Thyroid gland (tissue), 4 donors: ENCODE data around the gene GPR157. TPM values are rescaled to one million over a fixed set of nuclear protein-coding genes. Genes with fewer than 3 reads are reported as not detected.

ENCODE experiments used
- DNase-seq, 2 donors: peaks; one replicate each; pipeline ENCODE4 v3.0.0-alpha.2; 2019
- H3K27ac ChIP-seq, 3 donors: fragments of 200-600 bp; sonication (generic); 1 replicate in 2 of 3; 2 replicates in 1 of 3; pipeline ENCODE4 v1.5.1; 2016 to 2019; ENCODE audit warnings: mild to moderate bottlenecking in 1 of 3, moderate library complexity in 1 of 3
- H3K27me3 ChIP-seq: fragments of 200-600 bp; sonication (generic); one replicate; pipeline ENCODE4 v1.5.1; 2019
- H3K36me3 ChIP-seq, 2 donors: fragments of 200-600 bp; sonication (generic); one replicate each; pipeline ENCODE4 v1.5.1; 2016 to 2019
- H3K4me1 ChIP-seq, 2 donors: fragments of 200-600 bp; sonication (generic); one replicate each; pipeline ENCODE4 v1.5.1; 2017 to 2019
- H3K4me3 ChIP-seq, 3 donors: fragments of 200-600 bp; sonication (generic); replicated peaks in 1 of 3; 1 replicate in 2 of 3; 2 replicates in 1 of 3; pipeline ENCODE4 v1.5.1; 2016; ENCODE audit warnings: mild to moderate bottlenecking in 1 of 3
- H3K9me3 ChIP-seq: fragments of 200-600 bp; sonication (generic); one replicate; pipeline ENCODE4 v1.5.1; 2017
- POLR2A ChIP-seq, 2 donors: fragments of 450-650 bp; IDR thresholded peaks; one replicate each; pipeline ENCODE4 v1.6.1; 2017; ENCODE audit warnings: antibody characterized with exemption in 2 of 2, mild to moderate bottlenecking in 2 of 2, moderate library complexity in 1 of 2
- WGBS, 2 donors: methylation state at CpG; one replicate each; pipeline ENCODE4 v1.1.5; 2017; 5-methylcytosine and 5-hydroxymethylcytosine counted together
- intact Hi-C: fragments of 100-400 bp; cut with DNase I; formaldehyde crosslinking; loops from one replicate; pipeline ENCODE4 v1.15.1; 2023
- total RNA-seq, 4 donors: library from RNA; depleted of rRNA; stranded (reverse); fragments of >200 nt; gene quantifications; one replicate each; pipeline ENCODE4 v1.2.3, GENCODE V29; 2016
- TF ChIP-seq, protein P1 (sequence below), 6 experiments: fragments of 200-600 bp in 3 of 6; fragments of 450-650 bp in 3 of 6; sonication (generic) in 3 of 6; IDR thresholded peaks; one replicate each; pipeline ENCODE4 v1.5.1; 2016 to 2019; ENCODE audit warnings: antibody characterized with exemption in 6 of 6, mild to moderate bottlenecking in 2 of 6, inconsistent platforms in 1 of 6, moderate library complexity in 1 of 6

The GPR157 gene
- total RNA-seq, 4 donors from 2014 or later, result 5.6 to 10.4 (median 7.3) TPM

- intact Hi-C loops, result no loop called here
- 84 to 90% methylated on average over 5 of the region's 5 CpGs for WGBS, 2 donors
These were observed 13.3 kb downstream of the GPR157 start for GRCh38 chr1:9115351-9116205.

DNA sequence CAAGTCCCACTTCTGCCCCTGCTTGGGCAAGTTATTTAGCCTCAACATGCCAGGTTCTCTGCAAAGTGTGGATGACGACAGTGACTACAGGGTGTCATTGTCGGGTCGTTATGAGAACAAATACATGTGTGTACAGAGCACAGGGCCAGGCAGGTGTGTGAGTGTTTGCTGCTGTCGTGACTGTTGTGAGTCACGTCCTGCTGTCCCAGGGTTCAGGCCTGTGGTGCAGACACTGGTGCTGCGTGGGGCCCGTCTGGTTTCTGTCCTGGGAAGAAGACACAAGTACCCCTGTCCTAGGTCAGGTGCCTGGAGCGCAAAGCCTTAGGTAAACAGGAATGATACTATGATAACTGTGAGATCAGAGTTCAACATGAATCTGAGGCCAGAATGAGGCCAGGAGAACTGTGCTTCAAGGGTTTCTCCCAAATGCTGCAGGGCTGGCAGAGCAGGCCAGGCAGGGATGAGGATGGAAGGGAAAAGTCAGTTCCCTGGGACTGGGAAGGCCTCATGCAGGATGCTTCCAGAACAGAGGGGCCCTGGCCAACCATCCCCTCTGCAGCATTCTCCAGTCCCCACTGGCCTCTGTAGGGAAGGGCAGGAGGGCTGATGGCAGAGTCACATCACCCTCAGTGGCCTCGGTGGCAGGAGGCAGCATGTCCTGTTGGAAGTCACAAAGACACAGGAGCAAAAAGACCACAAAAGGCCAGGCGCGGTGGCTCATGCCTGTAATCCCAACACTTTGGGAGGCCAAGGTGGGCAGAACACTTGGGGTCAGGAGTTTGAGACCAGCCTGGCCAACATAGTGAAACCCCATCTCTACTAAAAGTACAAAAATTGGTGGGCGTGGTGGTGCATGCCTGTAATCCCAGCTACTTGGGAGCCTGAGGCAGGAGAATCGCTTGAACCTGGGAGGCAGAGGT, 15.7 kb downstream of the GPR157 start:
- DNase-seq, result no peak
- Histone ChIP-seq H3K27ac (no peak overlapping the region), H3K9me3 (no peaks in the 10 kb centered on the region), H3K27me3 (no peaks in the 10 kb centered on the region), H3K4me3 (no peak overlapping the region), H3K4me1 (peaks cover 0 to 4% of the 10 kb centered on the region in 2 donors), H3K36me3 (peaks cover 0 to 2% of the 10 kb centered on the region in 2 donors)
- 91 to 92% methylated on average over 13 of the region's 13 CpGs for WGBS, 2 donors
- no peak for TF ChIP-seq POLR2A (IDR thresholded peaks at IDR 0.05)
- TF ChIP-seq, protein P1, sequence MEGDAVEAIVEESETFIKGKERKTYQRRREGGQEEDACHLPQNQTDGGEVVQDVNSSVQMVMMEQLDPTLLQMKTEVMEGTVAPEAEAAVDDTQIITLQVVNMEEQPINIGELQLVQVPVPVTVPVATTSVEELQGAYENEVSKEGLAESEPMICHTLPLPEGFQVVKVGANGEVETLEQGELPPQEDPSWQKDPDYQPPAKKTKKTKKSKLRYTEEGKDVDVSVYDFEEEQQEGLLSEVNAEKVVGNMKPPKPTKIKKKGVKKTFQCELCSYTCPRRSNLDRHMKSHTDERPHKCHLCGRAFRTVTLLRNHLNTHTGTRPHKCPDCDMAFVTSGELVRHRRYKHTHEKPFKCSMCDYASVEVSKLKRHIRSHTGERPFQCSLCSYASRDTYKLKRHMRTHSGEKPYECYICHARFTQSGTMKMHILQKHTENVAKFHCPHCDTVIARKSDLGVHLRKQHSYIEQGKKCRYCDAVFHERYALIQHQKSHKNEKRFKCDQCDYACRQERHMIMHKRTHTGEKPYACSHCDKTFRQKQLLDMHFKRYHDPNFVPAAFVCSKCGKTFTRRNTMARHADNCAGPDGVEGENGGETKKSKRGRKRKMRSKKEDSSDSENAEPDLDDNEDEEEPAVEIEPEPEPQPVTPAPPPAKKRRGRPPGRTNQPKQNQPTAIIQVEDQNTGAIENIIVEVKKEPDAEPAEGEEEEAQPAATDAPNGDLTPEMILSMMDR (IDR thresholded peaks at IDR 0.05), result no peak
- intact Hi-C loops, result loop anchor here (5.0 kb wide), 1 partner anchor 84 kb away; no protein-coding TSS in a partner anchor

More at GRCh38 chr1:9115351-9116205, 13.3 kb downstream of the GPR157 start:
- peaks cover 2 to 18% of the 10 kb centered on the region in 2 donors for H3K4me1 ChIP-seq
- H3K36me3 ChIP-seq, result no peaks in the 10 kb centered on the region
- TF ChIP-seq POLR2A (IDR thresholded peaks at IDR 0.05), result no peak
- TF ChIP-seq, protein P1 (IDR thresholded peaks at IDR 0.05), result no peak
- no peak overlapping the region for H3K27ac ChIP-seq
- H3K9me3 ChIP-seq, result no peaks in the 10 kb centered on the region
- H3K4me3 ChIP-seq, result no peak overlapping the region
- no peak for DNase-seq
- H3K27me3 ChIP-seq, result no peaks in the 10 kb centered on the region

- Histone ChIP-seq H3K27me3 (no peaks in the 10 kb centered on the region), H3K4me3 (no peak overlapping the region), H3K9me3 (no peaks in the 10 kb centered on the region), H3K4me1 (peaks cover 0 to 4% of the 10 kb centered on the region in 2 donors), H3K27ac (no peak overlapping the region), H3K36me3 (peaks cover 0 to 3% of the 10 kb centered on the region in 2 donors)
- 93 to 98% methylated on average over 9 of the region's 9 CpGs for WGBS, 2 donors
- DNase-seq, result no peak
- TF ChIP-seq, protein P1 (IDR thresholded peaks at IDR 0.05), result no peak
- TF ChIP-seq POLR2A (IDR thresholded peaks at IDR 0.05), result no peak
- intact Hi-C loops, result loop anchor here (5.0 kb wide), 1 partner anchor 85 kb away; no protein-coding TSS in a partner anchor
These were observed 16.9 kb downstream of the GPR157 start for GRCh38 chr1:9111957-9112356.

- H3K27me3 ChIP-seq, result no peaks in the 10 kb centered on the region
- H3K9me3 ChIP-seq, result no peaks in the 10 kb centered on the region
- H3K36me3 ChIP-seq, result peaks cover 2 to 3% of the 10 kb centered on the region in 2 donors
- no peak for DNase-seq
- no peak overlapping the region for H3K27ac ChIP-seq
- whole genome bisulfite sequencing, 2 donors, result 96 to 97% methylated on average over 12 to 13 of the region's 13 CpGs
- H3K4me3 ChIP-seq, result no peak overlapping the region
- H3K4me1 ChIP-seq, result peaks cover 0 to 4% of the 10 kb centered on the region in 2 donors
- intact Hi-C loops, result loop anchor here (5.0 kb wide), 1 partner anchor 86 kb away; no protein-coding TSS in a partner anchor
- TF ChIP-seq, protein P1 (IDR thresholded peaks at IDR 0.05), result no peak
- no peak for TF ChIP-seq POLR2A (IDR thresholded peaks at IDR 0.05)
These were observed 17.6 kb downstream of the GPR157 start for GRCh38 chr1:9111357-9111691.
